GM19467 (cell line): ENCODE results near the gene DNAH9.

Source experiments
- ATAC-seq: cut with Tn5 transposase; IDR thresholded peaks from one replicate; pipeline ENCODE4 v1.9.1; 2021; ENCODE audit warnings: mild to moderate bottlenecking, moderate library complexity; ENCODE audit not compliant: unreplicated experiment

DNAH9 gene

GRCh38 chr17:11651089-11651488 lies 52.8 kb downstream of the DNAH9 start:
- ATAC-seq: no peak

GRCh38 chr17:11668618-11669017 lies 70.3 kb downstream of the DNAH9 start:
- no peak for ATAC-seq

- ATAC-seq: no peak
Observed at GRCh38 chr17:11671126-11671525, 72.9 kb downstream of the DNAH9 start.

DNA sequence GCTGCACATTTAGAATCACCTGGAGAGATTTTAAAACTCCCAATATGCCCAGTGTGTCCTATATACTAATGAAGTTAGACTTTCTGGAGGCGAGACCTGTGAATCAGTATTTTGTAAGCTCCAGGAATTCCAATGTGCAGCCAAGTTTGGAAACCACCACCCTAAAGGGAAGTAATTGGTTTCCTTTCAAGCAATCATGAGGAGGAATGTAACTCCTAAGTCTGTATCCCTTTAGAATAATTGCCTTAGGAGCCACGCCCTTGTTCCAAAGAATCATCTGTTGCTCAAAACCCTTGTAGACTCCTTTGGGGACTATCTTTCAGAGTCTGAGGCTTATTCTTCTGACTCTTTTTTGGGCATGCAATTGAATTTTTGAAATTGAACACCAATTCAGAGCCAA lies 84.4 kb downstream of the DNAH9 start:
- no peak for ATAC-seq

DNA sequence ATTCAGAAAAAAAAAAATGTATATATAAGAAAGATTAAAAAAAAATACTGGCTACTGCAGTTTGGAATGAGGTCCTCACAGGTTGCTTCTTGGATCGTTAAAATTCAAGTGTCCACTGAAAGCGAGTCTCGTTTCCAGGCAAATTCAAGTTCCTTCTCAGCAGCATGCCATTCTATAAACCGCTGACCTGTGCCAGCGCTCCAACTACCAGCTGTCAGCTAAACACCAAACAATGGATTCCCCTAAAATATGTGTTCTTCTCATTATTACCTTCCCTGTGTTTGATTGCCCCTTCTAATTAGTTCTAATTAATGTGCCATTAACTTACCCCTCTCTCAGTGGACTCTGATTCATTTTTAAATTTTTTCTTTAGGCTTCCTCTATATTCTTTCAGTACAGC lies 92.4 kb downstream of the DNAH9 start:
- ATAC-seq: no peak

GRCh38 chr17:11692688-11693087 lies 94.4 kb downstream of the DNAH9 start:
- ATAC-seq: no peak

DNA sequence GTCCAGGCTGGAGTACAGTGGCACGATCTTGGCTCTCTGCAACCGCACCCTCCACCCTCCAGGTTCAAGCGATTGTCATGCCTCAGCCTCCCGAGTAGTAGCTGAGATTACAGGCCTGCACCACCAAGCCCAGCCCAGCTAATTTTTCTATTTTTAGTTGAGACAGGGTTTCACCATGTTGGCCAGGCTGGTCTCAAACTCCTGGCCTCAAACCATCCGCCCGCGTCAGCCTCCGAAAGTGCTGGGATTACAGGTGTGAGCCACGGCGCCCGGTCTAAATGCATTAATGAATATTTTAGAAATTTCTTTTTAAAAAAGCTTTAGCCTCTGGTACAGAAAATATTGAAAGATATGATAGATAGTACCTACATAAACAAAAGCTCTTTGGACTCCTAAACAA lies 95.0 kb downstream of the DNAH9 start:
- no peak for ATAC-seq

DNA sequence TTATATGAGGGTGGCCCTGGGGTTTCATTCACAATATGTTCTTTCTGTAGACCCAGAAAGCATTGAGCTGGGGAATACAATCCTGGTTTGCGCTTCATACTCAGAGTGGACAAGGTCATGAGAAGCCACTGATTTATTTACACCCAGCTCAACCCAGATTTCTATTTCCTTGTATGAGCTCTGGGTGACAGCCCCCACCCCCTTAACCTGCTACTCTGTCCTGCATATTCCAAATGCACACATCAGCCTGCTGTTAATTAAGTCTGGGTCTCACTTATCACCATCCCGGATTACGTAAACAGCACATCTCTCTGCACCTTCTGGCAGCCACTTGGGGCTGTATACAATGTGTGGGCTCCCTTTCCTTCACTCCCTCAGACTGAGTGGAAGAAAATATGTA lies 102.4 kb downstream of the DNAH9 start:
- no peak for ATAC-seq

GRCh38 chr17:11701911-11702310 lies 103.6 kb downstream of the DNAH9 start:
- ATAC-seq: no peak

- no peak for ATAC-seq
Observed at GRCh38 chr17:11704041-11704440, 105.8 kb downstream of the DNAH9 start.

DNA sequence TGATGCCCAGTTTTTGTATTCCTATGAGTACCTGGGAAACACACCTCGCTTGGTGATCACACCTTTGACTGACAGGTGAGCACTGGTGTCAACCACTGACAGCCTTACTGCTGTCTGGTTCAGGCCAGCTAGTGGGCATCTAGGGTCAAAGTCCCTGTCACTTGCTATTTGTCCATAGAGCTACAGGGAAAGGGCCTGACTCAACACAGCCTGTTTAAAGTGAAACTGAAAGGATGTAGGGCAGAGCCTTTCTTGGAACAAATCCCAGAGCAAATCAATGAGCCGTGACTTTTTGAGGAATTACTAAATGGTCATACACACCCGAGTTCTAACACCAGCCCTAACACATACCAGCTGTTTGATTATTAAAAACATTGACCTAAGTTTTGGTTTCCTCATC lies 106.8 kb downstream of the DNAH9 start:
- no peak for ATAC-seq

DNA sequence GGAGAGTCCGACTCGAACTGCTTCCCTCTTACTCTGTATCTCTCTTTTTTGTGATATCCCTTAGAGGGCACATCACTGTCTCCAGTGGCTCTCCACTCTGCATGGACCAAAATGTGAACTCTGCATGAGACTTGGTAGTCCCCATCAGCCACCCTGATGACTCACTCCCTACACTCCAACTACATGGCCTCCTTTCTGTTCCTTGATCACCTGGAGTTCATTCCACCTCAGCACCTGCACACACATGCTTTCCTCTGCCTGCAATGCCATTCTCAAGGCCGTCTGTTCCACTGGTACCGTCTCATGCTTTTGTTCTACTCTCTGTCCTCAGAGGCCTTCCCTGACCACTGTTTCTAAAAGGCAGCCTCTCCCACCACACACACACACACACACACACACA lies 109.3 kb downstream of the DNAH9 start:
- no peak for ATAC-seq

GRCh38 chr17:11712456-11712855 lies 114.2 kb downstream of the DNAH9 start:
- no peak for ATAC-seq

DNA sequence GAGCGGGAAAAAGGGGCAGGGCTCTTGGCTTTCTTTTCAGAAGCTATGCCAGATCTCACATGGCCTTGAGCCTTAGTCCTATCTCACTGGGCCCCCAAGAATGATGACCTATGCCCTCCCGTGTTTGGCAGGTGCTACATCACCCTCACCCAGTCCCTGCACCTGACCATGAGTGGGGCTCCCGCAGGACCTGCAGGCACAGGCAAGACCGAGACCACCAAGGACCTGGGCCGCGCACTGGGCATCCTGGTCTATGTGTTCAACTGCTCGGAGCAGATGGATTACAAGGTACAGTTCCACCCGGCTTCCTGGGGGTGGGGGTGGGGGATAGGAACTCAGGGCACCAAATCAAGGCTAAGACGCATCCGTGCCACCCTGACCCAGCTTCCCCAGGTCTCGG lies 120.9 kb downstream of the DNAH9 start:
- ATAC-seq: no peak

DNA sequence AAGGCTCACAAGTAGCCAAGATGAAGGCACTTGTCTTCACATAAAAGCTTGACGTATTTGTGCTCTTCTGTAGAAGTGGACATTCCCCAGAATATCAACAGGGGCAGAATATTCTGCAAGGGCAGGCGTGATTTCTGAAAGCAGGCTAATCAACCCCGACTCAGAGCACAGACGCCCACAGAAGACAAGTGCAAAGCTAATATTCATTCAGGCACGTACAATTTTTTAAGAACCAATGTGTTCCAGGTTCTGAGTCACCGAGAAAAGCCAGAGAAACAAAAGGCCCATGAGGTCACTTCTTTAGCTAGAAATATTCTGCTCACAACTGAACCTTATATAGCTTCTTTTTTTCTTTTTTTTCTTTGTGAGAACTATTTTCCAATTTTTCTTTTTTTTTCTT lies 121.6 kb downstream of the DNAH9 start:
- ATAC-seq: no peak

DNA sequence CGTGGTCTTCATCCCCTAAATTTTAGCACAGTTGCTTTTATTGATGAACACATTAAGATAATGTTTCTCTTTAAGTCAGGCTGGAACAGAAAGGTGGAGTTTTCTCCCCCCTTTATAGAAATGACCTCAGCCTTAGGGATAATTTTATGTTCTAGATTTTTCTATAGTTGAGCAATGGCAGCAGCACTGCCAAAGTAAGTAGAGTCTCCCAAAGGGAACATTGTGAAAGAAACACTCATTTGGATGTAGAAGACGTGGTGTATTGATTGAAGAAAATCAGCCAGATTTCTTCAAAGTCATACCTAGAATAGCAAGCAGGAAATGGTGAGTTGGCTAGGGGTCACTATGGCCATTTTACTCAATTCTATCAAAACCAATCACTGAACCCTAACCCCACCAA lies 122.5 kb downstream of the DNAH9 start:
- ATAC-seq: no peak

GRCh38 chr17:11730747-11731146 lies 132.5 kb downstream of the DNAH9 start:
- no peak for ATAC-seq

- ATAC-seq: no peak
Observed at GRCh38 chr17:11736613-11737312, 138.5 kb downstream of the DNAH9 start.

GRCh38 chr17:11737313-11737679 lies 139.0 kb downstream of the DNAH9 start:
- no peak for ATAC-seq

DNA sequence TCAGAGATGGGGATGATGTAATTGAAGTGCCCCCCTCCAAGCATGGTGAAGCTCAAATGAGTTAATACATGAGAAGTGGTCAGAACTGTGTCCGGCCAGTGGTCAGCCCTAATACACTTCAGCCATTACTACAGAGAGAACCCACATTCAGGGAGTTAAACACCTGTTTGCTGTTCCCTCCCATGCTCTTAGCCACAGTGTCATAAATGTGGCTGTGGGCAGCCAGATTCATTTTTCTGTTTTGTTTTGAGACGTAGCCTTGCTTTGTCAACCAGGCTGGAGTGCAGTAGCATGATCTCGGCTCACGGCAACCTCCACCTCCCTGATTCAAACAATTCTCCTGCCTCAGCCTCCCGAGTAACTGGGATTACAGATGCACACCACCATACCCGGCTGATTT lies 139.9 kb downstream of the DNAH9 start:
- ATAC-seq: no peak

DNA sequence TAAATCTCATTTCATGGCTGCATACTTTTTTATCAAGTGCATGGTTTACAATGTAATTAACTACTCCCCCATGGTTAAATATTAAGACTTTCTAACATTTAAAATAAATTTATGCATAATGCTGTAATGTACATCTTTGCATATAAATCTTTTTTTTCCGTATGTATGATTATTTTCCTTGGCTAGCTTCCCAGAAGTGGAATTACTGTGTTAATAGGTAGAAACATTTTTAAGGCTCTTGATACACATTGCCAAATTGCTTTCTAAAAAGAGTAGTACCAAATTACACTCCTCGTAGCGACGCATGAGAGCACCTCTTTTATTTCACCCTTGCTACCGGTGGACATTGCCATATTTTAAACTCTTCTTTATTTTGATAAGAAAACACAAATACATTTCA lies 141.1 kb downstream of the DNAH9 start:
- ATAC-seq: no peak

- no peak for ATAC-seq
Observed at GRCh38 chr17:11739848-11740247, 141.6 kb downstream of the DNAH9 start.

GRCh38 chr17:11742886-11743285 lies 144.6 kb downstream of the DNAH9 start:
- ATAC-seq: no peak
